ENCODE data around the gene CRB2.
"Not testable (repeated sequence)": the region's sequence is repeated elsewhere in the genome, so short reads cannot be mapped to it uniquely, and the experiment has no call there.

CRB2 gene

GRCh38 chr9:123321616-123322272, 34.3 kb upstream of the CRB2 start:
- Mint-ChIP-seq H3K27ac (peak overlapping the region; percentile 44 to 82), H3K36me3 (ENCODE audit: insufficient read depth) (no peaks in the 10 kb centered on the region), H3K27me3 (peaks cover 24 to 43% of the 10 kb centered on the region in 2 donors), H3K4me1 (ENCODE audit: low read depth in 2 of 2) (peaks cover 19 to 22% of the 10 kb centered on the region in 2 donors), H3K4me3 (no peak overlapping the region), H3K9me3 (no peaks in the 10 kb centered on the region)
- no peak for ATAC-seq (replicated peaks)
- DNase-seq = no peak

GRCh38 chr9:123322273-123323195, 33.5 kb upstream of the CRB2 start:
- DNase-seq = peak; percentile 49 to 68 (median 49)
- Mint-ChIP-seq H3K4me1 (ENCODE audit: low read depth in 2 of 2) (peaks cover 19 to 22% of the 10 kb centered on the region in 2 donors), H3K9me3 (no peaks in the 10 kb centered on the region), H3K4me3 (peak overlapping the region; percentile 56 to 64), H3K27me3 (peaks cover 24 to 40% of the 10 kb centered on the region in 2 donors), H3K36me3 (ENCODE audit: insufficient read depth) (no peaks in the 10 kb centered on the region), H3K27ac (peak overlapping the region; percentile 44 to 82)
- peak; percentile 88 for ATAC-seq (replicated peaks)

GRCh38 chr9:123323196-123324013, 32.6 kb upstream of the CRB2 start:
- Mint-ChIP-seq H3K27ac (peak overlapping the region; percentile 44 to 82), H3K4me3 (peak overlapping the region; percentile 56 to 64), H3K4me1 (ENCODE audit: low read depth in 2 of 2) (peaks cover 19 to 22% of the 10 kb centered on the region in 2 donors), H3K27me3 (peaks cover 23 to 41% of the 10 kb centered on the region in 2 donors), H3K9me3 (no peaks in the 10 kb centered on the region), H3K36me3 (ENCODE audit: insufficient read depth) (no peaks in the 10 kb centered on the region)
- DNase-seq (no peak), ATAC-seq (replicated peaks) (no peak)

GRCh38 chr9:123324767-123325183, 31.2 kb upstream of the CRB2 start:
- H3K9me3 Mint-ChIP-seq = no peaks in the 10 kb centered on the region
- ATAC-seq (replicated peaks) (no peak), DNase-seq (no peak)
- H3K4me3 Mint-ChIP-seq = no peak overlapping the region
- H3K27me3 Mint-ChIP-seq = peaks cover 13 to 27% of the 10 kb centered on the region in 2 donors
- peaks cover 22% of the 10 kb centered on the region in 2 donors for H3K4me1 Mint-ChIP-seq (ENCODE audit: low read depth in 2 of 2)
- H3K27ac Mint-ChIP-seq = peak overlapping the region in 1 of 2 donors; percentile 1
- H3K36me3 Mint-ChIP-seq (ENCODE audit: insufficient read depth) = no peaks in the 10 kb centered on the region

- H3K4me3 Mint-ChIP-seq = no peak overlapping the region
- no peaks in the 10 kb centered on the region for H3K9me3 Mint-ChIP-seq
- H3K4me1 Mint-ChIP-seq (ENCODE audit: low read depth in 2 of 2) = peaks cover 22% of the 10 kb centered on the region in 2 donors
- DNase-seq = no peak
- H3K27ac Mint-ChIP-seq = no peak overlapping the region
- no peaks in the 10 kb centered on the region for H3K36me3 Mint-ChIP-seq (ENCODE audit: insufficient read depth)
- H3K27me3 Mint-ChIP-seq = peaks cover 7 to 21% of the 10 kb centered on the region in 2 donors
- no peak for ATAC-seq (replicated peaks)
Observed at GRCh38 chr9:123326187-123326586, 29.8 kb upstream of the CRB2 start.

- Mint-ChIP-seq H3K9me3 (no peaks in the 10 kb centered on the region), H3K36me3 (ENCODE audit: insufficient read depth) (no peaks in the 10 kb centered on the region), H3K27ac (no peak overlapping the region), H3K27me3 (peaks cover 7 to 21% of the 10 kb centered on the region in 2 donors), H3K4me3 (no peak overlapping the region), H3K4me1 (ENCODE audit: low read depth in 2 of 2) (peaks cover 17 to 19% of the 10 kb centered on the region in 2 donors)
- no peak for DNase-seq
- no peak for ATAC-seq (replicated peaks)
Observed at GRCh38 chr9:123326662-123327093, 29.3 kb upstream of the CRB2 start.

GRCh38 chr9:123327697-123328100, 28.3 kb upstream of the CRB2 start:
- Mint-ChIP-seq H3K27ac (no peak overlapping the region), H3K4me1 (ENCODE audit: low read depth in 2 of 2) (peaks cover 7 to 10% of the 10 kb centered on the region in 2 donors), H3K27me3 (peaks cover 7 to 21% of the 10 kb centered on the region in 2 donors)

GRCh38 chr9:123329329-123329955, 26.6 kb upstream of the CRB2 start:
- ATAC-seq (replicated peaks) (no peak), DNase-seq (no peak)
- no peaks in the 10 kb centered on the region for H3K36me3 Mint-ChIP-seq (ENCODE audit: insufficient read depth)
- H3K4me3 Mint-ChIP-seq = no peak overlapping the region
- H3K27ac Mint-ChIP-seq = no peak overlapping the region
- peaks cover 7 to 21% of the 10 kb centered on the region in 2 donors for H3K27me3 Mint-ChIP-seq
- no peaks in the 10 kb centered on the region for H3K9me3 Mint-ChIP-seq
- H3K4me1 Mint-ChIP-seq (ENCODE audit: low read depth in 2 of 2) = peaks cover 0 to 3% of the 10 kb centered on the region in 2 donors

More at GRCh38 chr9:123327697-123328100, 28.3 kb upstream of the CRB2 start:
- DNase-seq (no peak), ATAC-seq (replicated peaks) (no peak)
- H3K36me3 Mint-ChIP-seq (ENCODE audit: insufficient read depth) = no peaks in the 10 kb centered on the region
- H3K4me3 Mint-ChIP-seq = no peak overlapping the region
- no peaks in the 10 kb centered on the region for H3K9me3 Mint-ChIP-seq

GRCh38 chr9:123331346-123332060, 24.5 kb upstream of the CRB2 start:
- Mint-ChIP-seq H3K4me1 (ENCODE audit: low read depth in 2 of 2) (peaks cover 0 to 3% of the 10 kb centered on the region in 2 donors), H3K4me3 (no peak overlapping the region), H3K27ac (no peak overlapping the region), H3K36me3 (ENCODE audit: insufficient read depth) (no peaks in the 10 kb centered on the region), H3K27me3 (peaks cover 0 to 7% of the 10 kb centered on the region in 2 donors), H3K9me3 (no peaks in the 10 kb centered on the region)
- ATAC-seq (replicated peaks) = no peak
- no peak for DNase-seq

GRCh38 chr9:123333058-123333669, 22.8 kb upstream of the CRB2 start:
- not testable (repeated sequence) for H3K4me1 Mint-ChIP-seq (ENCODE audit: low read depth in 2 of 2); H3K4me3 Mint-ChIP-seq; H3K27ac Mint-ChIP-seq; ATAC-seq (replicated peaks); DNase-seq; H3K27me3 Mint-ChIP-seq; H3K36me3 Mint-ChIP-seq (ENCODE audit: insufficient read depth); H3K9me3 Mint-ChIP-seq

GRCh38 chr9:123334639-123335038, 21.4 kb upstream of the CRB2 start:
- Mint-ChIP-seq H3K4me3 (no peak overlapping the region), H3K27me3 (no peaks in the 10 kb centered on the region), H3K36me3 (ENCODE audit: insufficient read depth) (peaks cover 4% of the 10 kb centered on the region), H3K4me1 (ENCODE audit: low read depth in 2 of 2) (peaks cover 9 to 12% of the 10 kb centered on the region in 2 donors), H3K27ac (no peak overlapping the region), H3K9me3 (no peaks in the 10 kb centered on the region)
- no peak for DNase-seq
- no peak for ATAC-seq (replicated peaks)
